ENCODE data around the gene MCRS1. TPM values are rescaled to one million over a fixed set of nuclear protein-coding genes. Genes with fewer than 3 reads are reported as not detected.

Gene MCRS1
- total and polyA plus RNA-seq, 10 of the 15 experiments (the other 5 are each of a cell fraction or from before 2014, with no cell fraction given) = 34.3 to 82.8 (median 57.6) TPM

GRCh38 chr12:49543221-49543913 lies 24.6 kb downstream of the MCRS1 start:
- H3K4me3 ChIP-seq = no peak overlapping the region
- ChIA-PET POLR2A (no interaction called here), SMC1A (ENCODE audit: uncharacterized antibody, unreplicated experiment) (no interaction called here), RAD21 (ENCODE audit: unreplicated experiment) (no interaction called here), CTCF (interaction anchor here (1.7 to 3.0 kb wide), 2 partner anchors 11 to 185 kb away, joined by 6 to 7 read pairs; no protein-coding TSS in a partner anchor)
- no peak for FAIRE-seq
- peaks cover 5% of the 10 kb centered on the region for H3K4me1 ChIP-seq (ENCODE audit: control insufficient read depth, insufficient read depth, low read length)
- no peaks in the 10 kb centered on the region; the same call in 1 of the 2 replicates for H4K20me1 ChIP-seq (ENCODE audit: control insufficient read depth, insufficient read depth)
- H3K4me2 ChIP-seq (ENCODE audit: control insufficient read depth, insufficient read depth) = no peak overlapping the region
- no peaks in the 10 kb centered on the region for H3K9me3 ChIP-seq (replicated peaks; ENCODE audit: control insufficient read depth, insufficient read depth, low read length)
- TF ChIP-seq FOXK2 (IDR thresholded peaks at IDR 0.05) (no peak), ZBTB40 (IDR thresholded peaks at IDR 0.05; ENCODE audit: borderline replicate concordance) (no peak), PRDM15 (CRISPR knock-in tag; IDR thresholded peaks at IDR 0.05) (no peak), MXI1 (IDR thresholded peaks at IDR 0.05; ENCODE audit: low read depth, low read length) (no peak), E2F4 (IDR thresholded peaks at IDR 0.05; ENCODE audit: low read depth, low read length) (no peak), ASH2L (IDR thresholded peaks at IDR 0.05; ENCODE audit: borderline replicate concordance, low read depth) (no peak), CHD4 (IDR thresholded peaks at IDR 0.05) (no peak), POLR2AphosphoS2 (IDR thresholded peaks at IDR 0.05; ENCODE audit: low read depth, low read length) (no peak), ETV6 (conservative IDR thresholded peaks at IDR 0.05 in 1 of 2, IDR thresholded peaks at IDR 0.05 in 1 of 2; ENCODE audit: borderline replicate concordance in 1 of 2, low read depth in 1 of 2) (no peak), CHD2 (IDR thresholded peaks at IDR 0.05; ENCODE audit: borderline replicate concordance, low read depth, low read length) (no peak), HSF1 (IDR thresholded peaks at IDR 0.05; ENCODE audit: low read depth, low read length) (no peak)
- in situ Hi-C loops (cut with MboI) = no loop called here
- intact Hi-C loops (cut with micrococcal nuclease; ENCODE audit: unreplicated experiment) = no loop called here
- DNase-seq (ENCODE audit: low read depth, low spot score) = no peak
- no peak for ATAC-seq
- 43% methylated on average over 20 of the region's 20 CpGs for WGBS (ENCODE audit: insufficient coverage, insufficient replicate concordance, low lambda C conversion rate, missing lambda C conversion rate)
- H3K79me2 ChIP-seq (ENCODE audit: control insufficient read depth, insufficient read depth, low read length) = no peaks in the 10 kb centered on the region
- H3K36me3 ChIP-seq (ENCODE audit: control insufficient read depth in 2 of 2, insufficient read depth in 2 of 2, low read length in 1 of 2) = no peaks in the 10 kb centered on the region
- H3K9ac ChIP-seq (ENCODE audit: control insufficient read depth, insufficient read depth, low read length) = no peak overlapping the region
- peaks cover 3 to 16% of the 10 kb centered on the region in 2 experiments for H3K27me3 ChIP-seq (replicated peaks in 1 of 2; ENCODE audit: control insufficient read depth in 2 of 2, insufficient read depth in 2 of 2, low read length in 1 of 2)
- BruUV-seq (replicated peaks) = no TSS peak
- no peak overlapping the region for H2AFZ ChIP-seq (ENCODE audit: control insufficient read depth, low read depth, low read length)
- no peak overlapping the region for H3K27ac ChIP-seq (ENCODE audit: control insufficient read depth, insufficient read depth)

Data from GM12878 (cell line).